Karpas-422 (cell line): ENCODE data around the gene TRIM8. TPM values are rescaled to one million over a fixed set of nuclear protein-coding genes. Genes with fewer than 3 reads are reported as not detected.

Experiments
- DNase-seq: peaks from one replicate; pipeline ENCODE4 v3.0.0-alpha.2; 2015
- H2AFZ ChIP-seq: fragments of 200-600 bp; sonication (generic); 2 replicates; pipeline ENCODE4 v1.6.1; 2014; ENCODE audit warnings: antibody characterized with exemption, low read length, mixed read lengths
- H3K27ac ChIP-seq: fragments of 200-600 bp; sonication (generic); 2 replicates; pipeline ENCODE4 v1.5.1; 2014; ENCODE audit warnings: mild to moderate bottlenecking, low read length, moderate library complexity
- H3K27me3 ChIP-seq: fragments of 200-600 bp; sonication (generic); 2 replicates; pipeline ENCODE4 v1.6.1; 2014; ENCODE audit warnings: low read length, mixed read lengths
- H3K36me3 ChIP-seq: fragments of 200-600 bp; sonication (generic); 2 replicates; pipeline ENCODE4 v1.6.1; 2014; ENCODE audit warnings: low read length, mixed read lengths; ENCODE audit not compliant: insufficient read depth
- H3K4me1 ChIP-seq: fragments of 200-600 bp; sonication (generic); 2 replicates; pipeline ENCODE4 v1.6.1; 2014; ENCODE audit warnings: mild to moderate bottlenecking, low read length, mixed read lengths
- H3K4me2 ChIP-seq: fragments of 200-600 bp; sonication (generic); 2 replicates; pipeline ENCODE4 v1.6.1; 2014; ENCODE audit warnings: low read length, low read depth, mild to moderate bottlenecking; ENCODE audit not compliant: poor library complexity, severe bottlenecking
- H3K4me3 ChIP-seq: fragments of 200-600 bp; sonication (generic); 2 replicates; pipeline ENCODE4 v1.5.1; 2014; ENCODE audit warnings: mild to moderate bottlenecking, antibody characterized with exemption, low read length, mixed read lengths
- H3K79me2 ChIP-seq: fragments of 200-600 bp; sonication (generic); 2 replicates; pipeline ENCODE4 v1.6.1; 2014; ENCODE audit warnings: mild to moderate bottlenecking, low read length, mixed read lengths
- H3K9ac ChIP-seq: fragments of 200-600 bp; sonication (generic); 2 replicates; pipeline ENCODE4 v1.6.0; 2014; ENCODE audit warnings: low read length
- H3K9me2 ChIP-seq: fragments of 200-600 bp; sonication (generic), shearing (Covaris generic); replicated peaks from 2 replicates; pipeline ENCODE4 v1.6.0; 2014; ENCODE audit warnings: mild to moderate bottlenecking, low read length, moderate library complexity; ENCODE audit not compliant: insufficient read depth
- H3K9me3 ChIP-seq: fragments of 300-700, 200-600 bp; sonication (generic); 2 replicates; pipeline ENCODE4 v1.6.1; 2014; ENCODE audit warnings: low read length, mixed read lengths
- H4K20me1 ChIP-seq: fragments of 200-600 bp; sonication (generic); 2 replicates; pipeline ENCODE4 v1.6.1; 2014; ENCODE audit warnings: mild to moderate bottlenecking, antibody characterized with exemption, low read length, low read depth; ENCODE audit not compliant: insufficient read depth
- total RNA-seq: library from RNA; depleted of rRNA; stranded (reverse); fragments of >200 nt; shearing (Covaris generic); gene quantifications from 2 replicates; pipeline ENCODE4 v1.2.3, GENCODE V29; 2014; ENCODE audit warnings: low replicate concordance

TRIM8 gene
- total RNA-seq, 1 experiment from 2014 or later, result 111 TPM

DNA sequence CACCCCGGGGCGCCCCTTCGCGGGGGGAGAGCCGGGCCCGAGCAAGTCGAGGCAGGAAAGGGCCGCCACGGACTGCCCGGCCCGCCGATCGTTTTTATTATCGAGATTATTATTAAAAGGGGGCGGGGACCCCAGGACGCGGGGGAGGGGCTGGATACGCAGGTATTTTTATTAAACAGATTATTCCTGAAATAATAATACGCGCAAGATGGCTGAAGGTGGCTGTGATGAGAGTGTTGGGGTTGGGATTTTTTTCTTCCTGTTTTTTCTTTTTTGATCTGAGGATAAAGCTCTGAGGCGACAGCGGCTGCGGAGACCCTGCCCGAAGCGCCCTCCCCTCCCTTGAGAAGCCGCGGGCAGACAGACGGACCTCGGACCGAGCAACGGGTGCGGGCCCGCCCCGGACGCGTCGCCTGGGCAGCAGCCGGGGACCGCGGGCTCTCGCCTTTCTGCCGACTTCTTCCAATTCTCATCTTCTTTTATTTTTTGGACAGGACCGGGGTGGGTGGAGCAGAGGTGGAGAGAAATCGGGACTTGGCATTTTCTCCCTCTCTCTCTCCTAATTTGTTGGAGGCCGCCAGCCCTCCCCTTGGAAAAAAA lies 1.4 kb upstream of the TRIM8 start:
- no peak overlapping the region for H2AFZ ChIP-seq
- H3K9ac ChIP-seq, result peak overlapping the region; percentile 94
- H3K4me3 ChIP-seq, result peak overlapping the region; percentile 84
- peak; percentile 88 for DNase-seq
- H4K20me1 ChIP-seq, result peaks cover 5% of the 10 kb centered on the region; the same call in 1 of the 2 replicates
- H3K27ac ChIP-seq, result peak overlapping the region; percentile 98
- H3K9me2 ChIP-seq, result no peaks in the 10 kb centered on the region
- H3K9me3 ChIP-seq, result no peaks in the 10 kb centered on the region
- H3K4me2 ChIP-seq, result peak overlapping the region; percentile 96
- peaks cover 43% of the 10 kb centered on the region for H3K79me2 ChIP-seq
- no peaks in the 10 kb centered on the region for H3K27me3 ChIP-seq
- H3K36me3 ChIP-seq, result no peaks in the 10 kb centered on the region
- peaks cover 32% of the 10 kb centered on the region for H3K4me1 ChIP-seq

GRCh38 chr10:102643336-102644065 lies 778 bp upstream of the TRIM8 start:
- peaks cover 50% of the 10 kb centered on the region for H3K79me2 ChIP-seq
- no peaks in the 10 kb centered on the region for H3K9me3 ChIP-seq
- peak overlapping the region; percentile 94 for H3K9ac ChIP-seq
- peaks cover 12% of the 10 kb centered on the region; the same call in 1 of the 2 replicates for H4K20me1 ChIP-seq
- peak overlapping the region; percentile 98 for H3K27ac ChIP-seq
- peak overlapping the region; percentile 84 for H3K4me3 ChIP-seq
- no peaks in the 10 kb centered on the region for H3K27me3 ChIP-seq
- H3K4me2 ChIP-seq, result peak overlapping the region; percentile 96
- H2AFZ ChIP-seq, result no peak overlapping the region
- no peaks in the 10 kb centered on the region for H3K9me2 ChIP-seq
- peak; percentile 82 for DNase-seq
- H3K4me1 ChIP-seq, result peaks cover 39% of the 10 kb centered on the region
- H3K36me3 ChIP-seq, result peaks cover 4% of the 10 kb centered on the region

DNA sequence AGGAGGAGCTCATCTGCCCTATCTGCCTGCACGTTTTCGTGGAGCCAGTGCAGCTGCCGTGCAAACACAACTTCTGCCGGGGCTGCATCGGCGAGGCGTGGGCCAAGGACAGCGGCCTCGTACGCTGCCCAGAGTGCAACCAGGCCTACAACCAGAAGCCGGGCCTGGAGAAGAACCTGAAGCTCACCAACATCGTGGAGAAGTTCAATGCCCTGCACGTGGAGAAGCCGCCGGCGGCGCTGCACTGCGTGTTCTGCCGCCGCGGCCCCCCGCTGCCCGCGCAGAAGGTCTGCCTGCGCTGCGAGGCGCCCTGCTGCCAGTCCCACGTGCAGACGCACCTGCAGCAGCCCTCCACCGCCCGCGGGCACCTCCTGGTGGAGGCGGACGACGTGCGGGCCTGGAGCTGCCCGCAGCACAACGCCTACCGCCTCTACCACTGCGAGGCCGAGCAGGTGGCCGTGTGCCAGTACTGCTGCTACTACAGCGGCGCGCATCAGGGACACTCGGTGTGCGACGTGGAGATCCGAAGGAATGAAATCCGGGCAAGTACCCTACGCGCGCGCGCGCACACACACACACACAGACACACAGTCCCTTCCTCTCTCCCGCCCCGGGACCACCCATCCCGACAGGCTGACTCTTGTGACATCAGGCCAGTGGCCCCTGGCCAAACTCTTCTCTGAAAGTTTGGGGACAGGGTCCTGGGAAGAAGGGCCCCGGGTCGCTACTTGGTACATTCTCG lies 538 bp downstream of the TRIM8 start:
- Histone ChIP-seq H3K27ac (peak overlapping the region; percentile 98), H3K79me2 (peaks cover 63% of the 10 kb centered on the region), H4K20me1 (peaks cover 20% of the 10 kb centered on the region; the same call in 1 of the 2 replicates), H3K4me2 (peak overlapping the region; percentile 90), H3K36me3 (peaks cover 4% of the 10 kb centered on the region), H3K4me1 (peaks cover 52% of the 10 kb centered on the region), H3K27me3 (no peaks in the 10 kb centered on the region), H3K9me2 (no peaks in the 10 kb centered on the region), H2AFZ (no peak overlapping the region), H3K9me3 (no peaks in the 10 kb centered on the region), H3K9ac (peak overlapping the region; percentile 94), H3K4me3 (peak overlapping the region; percentile 84)
- peak; percentile 93 for DNase-seq

- peak overlapping the region; percentile 90 for H3K4me2 ChIP-seq
- H3K27ac ChIP-seq, result peak overlapping the region; percentile 98
- no peaks in the 10 kb centered on the region for H3K27me3 ChIP-seq
- peak overlapping the region; percentile 84 for H3K4me3 ChIP-seq
- no peaks in the 10 kb centered on the region for H3K9me2 ChIP-seq
- H3K36me3 ChIP-seq, result peaks cover 4% of the 10 kb centered on the region
- DNase-seq, result peak; percentile 78
- peaks cover 24% of the 10 kb centered on the region; the same call in 1 of the 2 replicates for H4K20me1 ChIP-seq
- H3K79me2 ChIP-seq, result peaks cover 69% of the 10 kb centered on the region
- peak overlapping the region; percentile 94 for H3K9ac ChIP-seq
- no peaks in the 10 kb centered on the region for H3K9me3 ChIP-seq
- H3K4me1 ChIP-seq, result peaks cover 58% of the 10 kb centered on the region
- no peak overlapping the region for H2AFZ ChIP-seq
These were observed 1.1 kb downstream of the TRIM8 start for GRCh38 chr10:102645388-102645740.

DNA sequence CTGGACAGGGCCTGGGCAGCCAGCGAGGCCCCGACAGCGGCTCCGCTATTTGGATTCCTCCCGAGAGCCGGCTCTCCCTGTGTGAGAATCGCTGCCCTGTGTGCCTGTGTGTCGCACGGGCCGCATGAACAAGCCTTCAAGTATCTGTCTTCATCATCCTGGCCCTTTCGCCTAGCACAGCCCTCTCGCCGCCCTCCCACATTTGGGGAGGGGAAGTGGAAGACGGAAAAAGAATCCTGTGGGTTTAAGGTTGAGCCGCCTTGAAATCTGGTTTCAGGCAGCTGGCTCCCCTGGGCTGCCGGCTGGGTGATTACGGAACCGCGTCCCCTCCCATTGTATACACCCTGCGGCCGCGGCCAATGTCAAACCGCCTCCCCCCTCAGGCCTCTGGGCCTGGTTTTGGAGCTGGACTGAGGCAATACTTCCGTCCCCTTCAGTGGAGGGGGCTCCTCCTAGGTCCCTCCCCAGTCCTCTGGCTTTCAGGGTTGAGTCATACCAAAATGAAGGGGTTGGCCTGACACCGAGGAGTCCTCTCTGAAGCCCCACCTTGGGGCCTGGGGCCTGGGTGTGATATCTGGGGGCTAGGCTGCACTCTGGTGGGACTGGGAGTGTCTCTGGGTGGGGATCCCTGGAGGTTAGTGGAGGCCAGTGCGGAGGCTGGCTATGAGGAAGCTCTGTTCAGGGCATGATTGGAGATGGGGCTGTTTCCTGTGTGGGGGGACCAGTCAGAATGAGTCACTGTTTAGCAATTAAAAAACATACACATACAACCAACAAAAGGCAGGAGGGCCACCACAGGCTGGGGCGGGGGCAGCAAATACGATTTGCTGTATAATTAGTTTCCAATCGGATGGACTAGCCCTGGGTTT lies 1.7 kb downstream of the TRIM8 start:
- no peak overlapping the region for H2AFZ ChIP-seq

DNA sequence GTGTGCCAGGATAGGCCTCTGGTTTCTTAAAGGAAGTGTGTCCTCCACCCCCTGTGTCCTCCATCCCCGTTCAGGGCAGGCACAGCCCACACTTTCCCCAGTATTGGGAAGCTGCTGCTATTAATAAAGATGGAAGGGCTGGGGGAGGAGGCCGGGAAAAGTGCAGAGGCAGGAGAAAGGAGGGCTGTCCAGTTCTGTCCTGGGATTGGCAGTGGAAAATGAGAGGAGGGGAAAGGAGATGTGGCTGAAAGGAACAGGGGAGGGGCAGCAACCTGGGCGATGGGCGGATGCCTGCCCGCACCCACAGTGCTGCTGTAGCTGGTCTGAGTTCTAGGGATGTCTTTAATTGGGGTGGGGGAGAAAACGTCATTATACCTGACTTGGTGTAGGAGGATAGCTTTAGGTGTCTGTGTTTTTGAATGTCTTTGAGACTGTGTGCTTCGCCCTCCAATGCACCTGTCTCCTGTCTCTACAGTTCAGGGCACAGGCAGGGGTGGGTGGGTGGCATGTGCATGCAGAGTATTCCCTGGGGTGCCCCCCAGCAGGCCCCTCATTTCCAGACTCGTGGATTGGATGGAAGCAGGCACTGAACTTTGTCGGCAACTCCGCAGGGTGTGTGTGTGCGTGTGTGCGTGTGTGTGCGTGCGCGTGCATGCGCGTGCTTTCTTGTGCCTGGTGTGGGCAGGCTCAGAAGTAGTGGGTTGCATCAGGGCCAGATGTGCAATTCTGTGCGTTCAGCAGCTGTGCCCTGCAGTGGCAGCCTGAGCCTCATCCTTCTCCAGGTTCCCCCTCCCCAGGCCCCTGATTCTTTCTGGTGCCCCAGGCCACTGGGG lies 2.5 kb downstream of the TRIM8 start:
- Histone ChIP-seq H3K4me2 (peak overlapping the region; percentile 90), H3K9me3 (no peaks in the 10 kb centered on the region), H2AFZ (no peak overlapping the region), H3K27me3 (no peaks in the 10 kb centered on the region), H3K79me2 (peaks cover 83% of the 10 kb centered on the region), H3K4me3 (peak overlapping the region; percentile 84), H3K36me3 (peaks cover 4% of the 10 kb centered on the region), H3K4me1 (peaks cover 68% of the 10 kb centered on the region), H4K20me1 (peaks cover 38% of the 10 kb centered on the region), H3K9me2 (no peaks in the 10 kb centered on the region), H3K9ac (peak overlapping the region; percentile 94), H3K27ac (peak overlapping the region; percentile 98)
- peak; percentile 90 for DNase-seq

More for the DNA sequence above, 1.7 kb downstream of the TRIM8 start:
- Histone ChIP-seq H3K27ac (peak overlapping the region; percentile 98), H3K9me2 (no peaks in the 10 kb centered on the region), H3K79me2 (peaks cover 75% of the 10 kb centered on the region), H3K27me3 (no peaks in the 10 kb centered on the region), H3K9ac (peak overlapping the region; percentile 94), H4K20me1 (peaks cover 30% of the 10 kb centered on the region; the same call in 1 of the 2 replicates), H3K9me3 (no peaks in the 10 kb centered on the region), H3K4me2 (peak overlapping the region; percentile 90), H3K4me3 (peak overlapping the region; percentile 84), H3K4me1 (peaks cover 64% of the 10 kb centered on the region), H3K36me3 (peaks cover 4% of the 10 kb centered on the region)
- DNase-seq, result peak; percentile 91
